ENCODE measurements around the gene PLCH1.

DNA sequence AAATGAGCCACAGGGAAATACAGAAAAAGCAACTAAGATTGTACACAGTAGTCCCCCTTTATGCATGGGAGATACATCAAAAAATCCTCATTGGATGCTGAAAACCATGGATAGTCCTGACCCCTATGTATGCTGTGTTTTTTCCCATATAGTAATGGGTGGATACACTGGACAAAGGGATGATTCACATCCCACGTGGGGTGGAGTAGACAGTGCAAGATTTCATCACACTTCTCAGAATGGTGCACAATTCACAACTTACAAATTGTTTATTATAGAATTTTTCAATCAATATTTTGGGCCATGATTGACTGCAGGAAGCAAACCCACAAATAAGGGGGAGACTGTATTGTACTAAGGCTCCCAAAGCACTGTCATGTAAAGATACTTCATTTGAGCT is 227.0 kb downstream of the PLCH1 start:
- TF ChIP-seq GTF2F1 (IDR thresholded peaks at IDR 0.05; ENCODE audit: low read depth, low read length) (no peak), ZZZ3 (IDR thresholded peaks at IDR 0.05) (no peak), CC2D1A (IDR thresholded peaks at IDR 0.05) (no peak), KDM1A (IDR thresholded peaks at IDR 0.05) (no peak), STAG1 (CRISPR knock-in tag; IDR thresholded peaks at IDR 0.05; ENCODE audit: borderline replicate concordance) (no peak), SIN3A (IDR thresholded peaks at IDR 0.05; ENCODE audit: borderline replicate concordance in 2 of 2, control insufficient read depth in 1 of 2, low read depth in 2 of 2, low read length in 2 of 2) (no peak), CREB1 (IDR thresholded peaks at IDR 0.05) (no peak), CREB1 (CRISPR knock-in tag; IDR thresholded peaks at IDR 0.05) (no peak)
- TF ChIP-seq, protein P1, sequence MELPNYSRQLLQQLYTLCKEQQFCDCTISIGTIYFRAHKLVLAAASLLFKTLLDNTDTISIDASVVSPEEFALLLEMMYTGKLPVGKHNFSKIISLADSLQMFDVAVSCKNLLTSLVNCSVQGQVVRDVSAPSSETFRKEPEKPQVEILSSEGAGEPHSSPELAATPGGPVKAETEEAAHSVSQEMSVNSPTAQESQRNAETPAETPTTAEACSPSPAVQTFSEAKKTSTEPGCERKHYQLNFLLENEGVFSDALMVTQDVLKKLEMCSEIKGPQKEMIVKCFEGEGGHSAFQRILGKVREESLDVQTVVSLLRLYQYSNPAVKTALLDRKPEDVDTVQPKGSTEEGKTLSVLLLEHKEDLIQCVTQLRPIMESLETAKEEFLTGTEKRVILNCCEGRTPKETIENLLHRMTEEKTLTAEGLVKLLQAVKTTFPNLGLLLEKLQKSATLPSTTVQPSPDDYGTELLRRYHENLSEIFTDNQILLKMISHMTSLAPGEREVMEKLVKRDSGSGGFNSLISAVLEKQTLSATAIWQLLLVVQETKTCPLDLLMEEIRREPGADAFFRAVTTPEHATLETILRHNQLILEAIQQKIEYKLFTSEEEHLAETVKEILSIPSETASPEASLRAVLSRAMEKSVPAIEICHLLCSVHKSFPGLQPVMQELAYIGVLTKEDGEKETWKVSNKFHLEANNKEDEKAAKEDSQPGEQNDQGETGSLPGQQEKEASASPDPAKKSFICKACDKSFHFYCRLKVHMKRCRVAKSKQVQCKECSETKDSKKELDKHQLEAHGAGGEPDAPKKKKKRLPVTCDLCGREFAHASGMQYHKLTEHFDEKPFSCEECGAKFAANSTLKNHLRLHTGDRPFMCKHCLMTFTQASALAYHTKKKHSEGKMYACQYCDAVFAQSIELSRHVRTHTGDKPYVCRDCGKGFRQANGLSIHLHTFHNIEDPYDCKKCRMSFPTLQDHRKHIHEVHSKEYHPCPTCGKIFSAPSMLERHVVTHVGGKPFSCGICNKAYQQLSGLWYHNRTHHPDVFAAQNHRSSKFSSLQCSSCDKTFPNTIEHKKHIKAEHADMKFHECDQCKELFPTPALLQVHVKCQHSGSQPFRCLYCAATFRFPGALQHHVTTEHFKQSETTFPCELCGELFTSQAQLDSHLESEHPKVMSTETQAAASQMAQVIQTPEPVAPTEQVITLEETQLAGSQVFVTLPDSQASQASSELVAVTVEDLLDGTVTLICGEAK (IDR thresholded peaks at IDR 0.05): no peak
- TF ChIP-seq, protein P1 (CRISPR knock-in tag; IDR thresholded peaks at IDR 0.05): no peak
- TF ChIP-seq, protein P2, sequence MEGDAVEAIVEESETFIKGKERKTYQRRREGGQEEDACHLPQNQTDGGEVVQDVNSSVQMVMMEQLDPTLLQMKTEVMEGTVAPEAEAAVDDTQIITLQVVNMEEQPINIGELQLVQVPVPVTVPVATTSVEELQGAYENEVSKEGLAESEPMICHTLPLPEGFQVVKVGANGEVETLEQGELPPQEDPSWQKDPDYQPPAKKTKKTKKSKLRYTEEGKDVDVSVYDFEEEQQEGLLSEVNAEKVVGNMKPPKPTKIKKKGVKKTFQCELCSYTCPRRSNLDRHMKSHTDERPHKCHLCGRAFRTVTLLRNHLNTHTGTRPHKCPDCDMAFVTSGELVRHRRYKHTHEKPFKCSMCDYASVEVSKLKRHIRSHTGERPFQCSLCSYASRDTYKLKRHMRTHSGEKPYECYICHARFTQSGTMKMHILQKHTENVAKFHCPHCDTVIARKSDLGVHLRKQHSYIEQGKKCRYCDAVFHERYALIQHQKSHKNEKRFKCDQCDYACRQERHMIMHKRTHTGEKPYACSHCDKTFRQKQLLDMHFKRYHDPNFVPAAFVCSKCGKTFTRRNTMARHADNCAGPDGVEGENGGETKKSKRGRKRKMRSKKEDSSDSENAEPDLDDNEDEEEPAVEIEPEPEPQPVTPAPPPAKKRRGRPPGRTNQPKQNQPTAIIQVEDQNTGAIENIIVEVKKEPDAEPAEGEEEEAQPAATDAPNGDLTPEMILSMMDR (IDR thresholded peaks at IDR 0.05 in 2 of 3, conservative IDR thresholded peaks at IDR 0.05 in 1 of 3; ENCODE audit: insufficient read depth in 2 of 3, low read depth in 1 of 3, low read length in 3 of 3): no peak
- TF ChIP-seq, protein P3, sequence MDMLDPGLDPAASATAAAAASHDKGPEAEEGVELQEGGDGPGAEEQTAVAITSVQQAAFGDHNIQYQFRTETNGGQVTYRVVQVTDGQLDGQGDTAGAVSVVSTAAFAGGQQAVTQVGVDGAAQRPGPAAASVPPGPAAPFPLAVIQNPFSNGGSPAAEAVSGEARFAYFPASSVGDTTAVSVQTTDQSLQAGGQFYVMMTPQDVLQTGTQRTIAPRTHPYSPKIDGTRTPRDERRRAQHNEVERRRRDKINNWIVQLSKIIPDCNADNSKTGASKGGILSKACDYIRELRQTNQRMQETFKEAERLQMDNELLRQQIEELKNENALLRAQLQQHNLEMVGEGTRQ (CRISPR knock-in tag; IDR thresholded peaks at IDR 0.05): no peak
- TF ChIP-seq, protein P4, sequence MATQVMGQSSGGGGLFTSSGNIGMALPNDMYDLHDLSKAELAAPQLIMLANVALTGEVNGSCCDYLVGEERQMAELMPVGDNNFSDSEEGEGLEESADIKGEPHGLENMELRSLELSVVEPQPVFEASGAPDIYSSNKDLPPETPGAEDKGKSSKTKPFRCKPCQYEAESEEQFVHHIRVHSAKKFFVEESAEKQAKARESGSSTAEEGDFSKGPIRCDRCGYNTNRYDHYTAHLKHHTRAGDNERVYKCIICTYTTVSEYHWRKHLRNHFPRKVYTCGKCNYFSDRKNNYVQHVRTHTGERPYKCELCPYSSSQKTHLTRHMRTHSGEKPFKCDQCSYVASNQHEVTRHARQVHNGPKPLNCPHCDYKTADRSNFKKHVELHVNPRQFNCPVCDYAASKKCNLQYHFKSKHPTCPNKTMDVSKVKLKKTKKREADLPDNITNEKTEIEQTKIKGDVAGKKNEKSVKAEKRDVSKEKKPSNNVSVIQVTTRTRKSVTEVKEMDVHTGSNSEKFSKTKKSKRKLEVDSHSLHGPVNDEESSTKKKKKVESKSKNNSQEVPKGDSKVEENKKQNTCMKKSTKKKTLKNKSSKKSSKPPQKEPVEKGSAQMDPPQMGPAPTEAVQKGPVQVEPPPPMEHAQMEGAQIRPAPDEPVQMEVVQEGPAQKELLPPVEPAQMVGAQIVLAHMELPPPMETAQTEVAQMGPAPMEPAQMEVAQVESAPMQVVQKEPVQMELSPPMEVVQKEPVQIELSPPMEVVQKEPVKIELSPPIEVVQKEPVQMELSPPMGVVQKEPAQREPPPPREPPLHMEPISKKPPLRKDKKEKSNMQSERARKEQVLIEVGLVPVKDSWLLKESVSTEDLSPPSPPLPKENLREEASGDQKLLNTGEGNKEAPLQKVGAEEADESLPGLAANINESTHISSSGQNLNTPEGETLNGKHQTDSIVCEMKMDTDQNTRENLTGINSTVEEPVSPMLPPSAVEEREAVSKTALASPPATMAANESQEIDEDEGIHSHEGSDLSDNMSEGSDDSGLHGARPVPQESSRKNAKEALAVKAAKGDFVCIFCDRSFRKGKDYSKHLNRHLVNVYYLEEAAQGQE (IDR thresholded peaks at IDR 0.05; ENCODE audit: borderline replicate concordance): no peak
- TF ChIP-seq, protein P4 (CRISPR knock-in tag; IDR thresholded peaks at IDR 0.05; ENCODE audit: low read depth): no peak

All from K562 (cell line).